Liver (tissue), 9 donors: ENCODE measurements around the gene PARP15. TPM values are rescaled to one million over a fixed set of nuclear protein-coding genes. Genes with fewer than 3 reads are reported as not detected.

ENCODE experiments used
- DNase-seq: peaks from one replicate; pipeline ENCODE4 v3.0.0-alpha.2; 2017; ENCODE audit warnings: low spot score
- H3K27ac ChIP-seq, 2 donors: one replicate each; pipeline ENCODE4 v1.7.0; 2013; ENCODE audit warnings: inconsistent platforms in 2 of 2, low read length in 2 of 2, control low read depth in 1 of 2, low read depth in 1 of 2, mild to moderate bottlenecking in 1 of 2
- H3K27me3 ChIP-seq, 4 donors: one replicate each; pipeline versions ENCODE4 v1.6.1 to v1.7.0; 2013; ENCODE audit warnings: low read length in 3 of 4, inconsistent platforms in 1 of 4, mild to moderate bottlenecking in 1 of 4, moderate library complexity in 1 of 4; ENCODE audit not compliant: control insufficient read depth in 4 of 4, insufficient read depth in 4 of 4
- H3K36me3 ChIP-seq, 4 donors: one replicate each; pipeline versions ENCODE4 v1.6.1 to v1.7.0; 2013; ENCODE audit warnings: low read length in 3 of 4, mild to moderate bottlenecking in 3 of 4, low read depth in 1 of 4, moderate library complexity in 1 of 4; ENCODE audit not compliant: control insufficient read depth in 4 of 4, insufficient read depth in 3 of 4
- H3K4me1 ChIP-seq, 4 donors: one replicate each; pipeline versions ENCODE4 v1.6.1 to v1.7.0; 2013; ENCODE audit warnings: low read length in 3 of 4, mild to moderate bottlenecking in 3 of 4, moderate library complexity in 1 of 4; ENCODE audit not compliant: control insufficient read depth in 4 of 4, insufficient read depth in 4 of 4
- H3K4me3 ChIP-seq, 3 donors: one replicate each; pipeline versions ENCODE4 v1.6.1 to v1.7.0; 2013; ENCODE audit warnings: low read length in 3 of 3, control low read depth in 1 of 3, low read depth in 1 of 3, mild to moderate bottlenecking in 1 of 3
- H3K9ac ChIP-seq, 2 donors: one replicate each; pipeline ENCODE4 v1.7.0; 2013; ENCODE audit warnings: low read length in 2 of 2, mild to moderate bottlenecking in 2 of 2, moderate library complexity in 2 of 2, control low read depth in 1 of 2, low read depth in 1 of 2
- H3K9me3 ChIP-seq, 4 donors: one replicate each; pipeline versions ENCODE4 v1.6.1 to v1.7.0; 2013; ENCODE audit warnings: low read length in 3 of 4; ENCODE audit not compliant: control insufficient read depth in 4 of 4
- EGR1 ChIP-seq, 2 donors: IDR thresholded peaks; 2 replicates each; pipeline ENCODE4 v1.6.1; 2016 to 2018; ENCODE audit warnings: antibody characterized with exemption in 2 of 2, low read depth in 2 of 2
- FOXA1 ChIP-seq: IDR thresholded peaks from 2 replicates; pipeline ENCODE4 v1.6.1; 2016; ENCODE audit warnings: antibody characterized with exemption
- FOXA2 ChIP-seq: IDR thresholded peaks from 2 replicates; pipeline ENCODE4 v1.6.1; 2016; ENCODE audit warnings: antibody characterized with exemption
- HNF4G ChIP-seq: IDR thresholded peaks from 2 replicates; pipeline ENCODE4 v1.6.1; 2016; ENCODE audit warnings: antibody characterized with exemption
- JUND ChIP-seq, 2 donors: IDR thresholded peaks; 2 replicates each; pipeline ENCODE4 v1.6.1; 2016; ENCODE audit warnings: antibody characterized with exemption in 2 of 2
- RAD21 ChIP-seq, 2 donors: IDR thresholded peaks; 2 replicates each; pipeline ENCODE4 v1.6.1; 2016; ENCODE audit warnings: antibody characterized with exemption in 2 of 2, mild to moderate bottlenecking in 2 of 2
- RXRA ChIP-seq, 2 donors: IDR thresholded peaks; 2 replicates each; pipeline ENCODE4 v1.6.1; 2017 to 2018; ENCODE audit warnings: antibody characterized with exemption in 2 of 2, mild to moderate bottlenecking in 1 of 2
- TAF1 ChIP-seq: conservative IDR thresholded peaks from 2 replicates; pipeline ENCODE4 v1.6.1; 2016; ENCODE audit warnings: antibody characterized with exemption, mild to moderate bottlenecking
- YY1 ChIP-seq: IDR thresholded peaks from 2 replicates; pipeline ENCODE4 v1.6.1; 2016; ENCODE audit warnings: antibody characterized with exemption, mild to moderate bottlenecking
- WGBS: extraction: QIAGEN DNeasy Blood & Tissue Kit; methylation state at CpG from one replicate; pipeline ENCODE4 v1.1.7; 2013; 5-methylcytosine and 5-hydroxymethylcytosine counted together
- polyA plus RNA-seq, 2 donors: library from polyadenylated mRNA; stranded (reverse) in 1 of 2; unstranded in 1 of 2; fragments of 200-250 nt in 1 of 2; fragments of >200 nt in 1 of 2; fragmentation: Nextera tagmentation in 1 of 2; extraction: Ambion mirVana in 1 of 2; gene quantifications; one replicate each; pipeline versions ENCODE4 v1.2.1 to v1.2.3, GENCODE V29; 2013 to 2015
- total RNA-seq, 2 donors: library from RNA; depleted of rRNA; stranded (reverse); fragments of >200 nt; gene quantifications; one replicate each; pipeline ENCODE4 v1.2.3, GENCODE V29; 2014
- TF ChIP-seq, protein P1 (sequence below): fragments of 150-350 bp; IDR thresholded peaks from 2 replicates; pipeline ENCODE4 v1.5.1; 2017; ENCODE audit warnings: improper control_type of control experiment, low read depth, low read length; ENCODE audit not compliant: missing input control
- TF ChIP-seq, protein P2 (sequence below): IDR thresholded peaks from 2 replicates; pipeline ENCODE4 v1.6.1; 2016; ENCODE audit warnings: antibody characterized with exemption
- TF ChIP-seq, protein P3 (sequence below): IDR thresholded peaks from 2 replicates; pipeline ENCODE4 v1.6.1; 2016; ENCODE audit warnings: antibody characterized with exemption
- TF ChIP-seq, protein P4 (sequence below): IDR thresholded peaks from 2 replicates; pipeline ENCODE4 v1.6.1; 2016; ENCODE audit warnings: antibody characterized with exemption, mild to moderate bottlenecking
- TF ChIP-seq, protein P5 (sequence below): IDR thresholded peaks from 2 replicates; pipeline ENCODE4 v1.6.1; 2016; ENCODE audit warnings: antibody characterized with exemption
- donor health status: healthy.
- donor health status: healthy.
- donor health status: healthy.
- donor health status: healthy.
- donor health status: healthy.

Gene PARP15
- total and polyA plus RNA-seq, 4 donors: 0.28 to 3.3 (median 2.5) TPM

DNA sequence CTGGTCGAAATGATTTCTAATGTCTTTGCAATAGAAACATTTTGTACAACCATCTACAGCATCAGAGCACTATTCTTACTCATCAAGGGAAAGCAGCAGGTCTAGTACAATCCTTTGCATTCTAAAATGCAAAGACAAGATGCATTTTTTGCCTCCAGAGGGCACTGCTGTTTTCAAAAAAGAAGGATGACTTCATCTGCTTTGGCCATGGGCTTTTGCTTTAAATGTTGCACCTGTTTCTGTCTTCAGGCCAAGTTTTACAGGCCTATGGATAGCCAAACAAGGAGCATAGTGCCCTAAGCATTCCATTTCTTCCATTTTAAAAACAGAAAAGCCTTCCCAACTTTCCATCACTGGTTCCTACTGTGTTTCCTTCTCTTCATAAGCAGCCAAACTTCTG, 16.8 kb upstream of the PARP15 start:
- Histone ChIP-seq H3K4me1 (peaks cover 3 to 44% (median 10%) of the 10 kb centered on the region in 4 donors), H3K9ac (no peak overlapping the region), H3K27me3 (no peaks in the 10 kb centered on the region), H3K4me3 (no peak overlapping the region), H3K27ac (peak overlapping the region in 1 of 2 donors; percentile 44), H3K9me3 (no peaks in the 10 kb centered on the region), H3K36me3 (peaks cover 8 to 28% (median 24%) of the 10 kb centered on the region in 4 donors)
- TF ChIP-seq, protein P1, sequence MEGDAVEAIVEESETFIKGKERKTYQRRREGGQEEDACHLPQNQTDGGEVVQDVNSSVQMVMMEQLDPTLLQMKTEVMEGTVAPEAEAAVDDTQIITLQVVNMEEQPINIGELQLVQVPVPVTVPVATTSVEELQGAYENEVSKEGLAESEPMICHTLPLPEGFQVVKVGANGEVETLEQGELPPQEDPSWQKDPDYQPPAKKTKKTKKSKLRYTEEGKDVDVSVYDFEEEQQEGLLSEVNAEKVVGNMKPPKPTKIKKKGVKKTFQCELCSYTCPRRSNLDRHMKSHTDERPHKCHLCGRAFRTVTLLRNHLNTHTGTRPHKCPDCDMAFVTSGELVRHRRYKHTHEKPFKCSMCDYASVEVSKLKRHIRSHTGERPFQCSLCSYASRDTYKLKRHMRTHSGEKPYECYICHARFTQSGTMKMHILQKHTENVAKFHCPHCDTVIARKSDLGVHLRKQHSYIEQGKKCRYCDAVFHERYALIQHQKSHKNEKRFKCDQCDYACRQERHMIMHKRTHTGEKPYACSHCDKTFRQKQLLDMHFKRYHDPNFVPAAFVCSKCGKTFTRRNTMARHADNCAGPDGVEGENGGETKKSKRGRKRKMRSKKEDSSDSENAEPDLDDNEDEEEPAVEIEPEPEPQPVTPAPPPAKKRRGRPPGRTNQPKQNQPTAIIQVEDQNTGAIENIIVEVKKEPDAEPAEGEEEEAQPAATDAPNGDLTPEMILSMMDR: peak; percentile 67
- no peak for TF ChIP-seq HNF4G
- TF ChIP-seq, protein P2, sequence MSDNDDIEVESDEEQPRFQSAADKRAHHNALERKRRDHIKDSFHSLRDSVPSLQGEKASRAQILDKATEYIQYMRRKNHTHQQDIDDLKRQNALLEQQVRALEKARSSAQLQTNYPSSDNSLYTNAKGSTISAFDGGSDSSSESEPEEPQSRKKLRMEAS: peak; percentile 59
- TF ChIP-seq, protein P3, sequence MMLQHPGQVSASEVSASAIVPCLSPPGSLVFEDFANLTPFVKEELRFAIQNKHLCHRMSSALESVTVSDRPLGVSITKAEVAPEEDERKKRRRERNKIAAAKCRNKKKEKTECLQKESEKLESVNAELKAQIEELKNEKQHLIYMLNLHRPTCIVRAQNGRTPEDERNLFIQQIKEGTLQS: peak; percentile 22
- peak; percentile 56 to 65 for TF ChIP-seq JUND (IDR thresholded peaks at IDR 0.05)
- peak; percentile 58 for TF ChIP-seq YY1
- no peak for TF ChIP-seq FOXA1
- TF ChIP-seq RAD21 (IDR thresholded peaks at IDR 0.05): peak; percentile 87 to 89
- 91% methylated on average over 1 of the region's 1 CpG for WGBS
- DNase-seq: peak; percentile 49

DNA sequence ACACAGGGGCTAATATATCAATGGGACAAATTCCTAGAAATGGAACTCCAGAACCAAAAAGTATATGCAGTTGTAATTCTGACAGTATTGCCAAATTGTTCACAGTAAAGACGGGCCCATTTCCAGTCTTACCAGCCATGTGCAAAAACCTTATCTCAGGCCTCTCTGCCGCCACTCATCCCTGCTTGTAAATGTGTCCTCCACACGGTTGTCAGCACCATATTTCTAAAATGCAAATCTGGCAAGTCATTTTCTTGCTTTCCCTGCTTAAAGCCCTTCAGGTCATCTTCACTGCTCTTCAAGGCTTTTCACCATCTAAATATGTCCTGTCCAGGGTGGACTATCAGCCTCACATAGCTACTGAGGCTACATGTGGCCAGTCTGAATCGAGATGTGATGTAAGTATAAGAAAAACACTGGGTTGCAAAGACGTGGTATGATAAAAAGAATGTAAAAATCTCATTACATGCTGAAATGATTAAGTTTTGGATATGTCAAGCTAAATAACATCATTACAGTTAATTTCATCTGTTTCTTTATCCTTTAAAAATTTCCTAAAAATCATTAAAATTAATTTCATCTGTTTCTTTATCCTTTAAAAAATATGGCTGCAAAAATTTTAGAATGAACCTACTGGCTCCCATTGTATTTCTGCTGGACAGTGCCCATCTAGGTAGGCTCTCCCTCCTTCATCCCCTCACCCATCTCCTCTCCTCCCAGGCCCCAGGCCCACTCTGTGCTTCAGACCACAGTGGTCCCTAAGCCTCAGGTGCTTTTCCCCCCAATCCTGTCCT, 14.3 kb upstream of the PARP15 start:
- Histone ChIP-seq H3K9me3 (no peaks in the 10 kb centered on the region), H3K27me3 (no peaks in the 10 kb centered on the region), H3K36me3 (peaks cover 2 to 19% (median 15%) of the 10 kb centered on the region in 4 donors), H3K4me1 (peaks cover 11 to 61% (median 24%) of the 10 kb centered on the region in 4 donors), H3K4me3 (peak overlapping the region; percentile 81 to 85 (median 84)), H3K27ac (peak overlapping the region; percentile 94 to 99), H3K9ac (peak overlapping the region; percentile 82 to 96)
- 39% methylated on average over 5 of the region's 5 CpGs for WGBS
- DNase-seq: no peak
- TF ChIP-seq EGR1 (IDR thresholded peaks at IDR 0.05; ENCODE audit: low read depth in 2 of 2): no peak
- TF ChIP-seq, protein P4, sequence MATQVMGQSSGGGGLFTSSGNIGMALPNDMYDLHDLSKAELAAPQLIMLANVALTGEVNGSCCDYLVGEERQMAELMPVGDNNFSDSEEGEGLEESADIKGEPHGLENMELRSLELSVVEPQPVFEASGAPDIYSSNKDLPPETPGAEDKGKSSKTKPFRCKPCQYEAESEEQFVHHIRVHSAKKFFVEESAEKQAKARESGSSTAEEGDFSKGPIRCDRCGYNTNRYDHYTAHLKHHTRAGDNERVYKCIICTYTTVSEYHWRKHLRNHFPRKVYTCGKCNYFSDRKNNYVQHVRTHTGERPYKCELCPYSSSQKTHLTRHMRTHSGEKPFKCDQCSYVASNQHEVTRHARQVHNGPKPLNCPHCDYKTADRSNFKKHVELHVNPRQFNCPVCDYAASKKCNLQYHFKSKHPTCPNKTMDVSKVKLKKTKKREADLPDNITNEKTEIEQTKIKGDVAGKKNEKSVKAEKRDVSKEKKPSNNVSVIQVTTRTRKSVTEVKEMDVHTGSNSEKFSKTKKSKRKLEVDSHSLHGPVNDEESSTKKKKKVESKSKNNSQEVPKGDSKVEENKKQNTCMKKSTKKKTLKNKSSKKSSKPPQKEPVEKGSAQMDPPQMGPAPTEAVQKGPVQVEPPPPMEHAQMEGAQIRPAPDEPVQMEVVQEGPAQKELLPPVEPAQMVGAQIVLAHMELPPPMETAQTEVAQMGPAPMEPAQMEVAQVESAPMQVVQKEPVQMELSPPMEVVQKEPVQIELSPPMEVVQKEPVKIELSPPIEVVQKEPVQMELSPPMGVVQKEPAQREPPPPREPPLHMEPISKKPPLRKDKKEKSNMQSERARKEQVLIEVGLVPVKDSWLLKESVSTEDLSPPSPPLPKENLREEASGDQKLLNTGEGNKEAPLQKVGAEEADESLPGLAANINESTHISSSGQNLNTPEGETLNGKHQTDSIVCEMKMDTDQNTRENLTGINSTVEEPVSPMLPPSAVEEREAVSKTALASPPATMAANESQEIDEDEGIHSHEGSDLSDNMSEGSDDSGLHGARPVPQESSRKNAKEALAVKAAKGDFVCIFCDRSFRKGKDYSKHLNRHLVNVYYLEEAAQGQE: peak; percentile 33
- TF ChIP-seq YY1: no peak
- TF ChIP-seq, protein P5, sequence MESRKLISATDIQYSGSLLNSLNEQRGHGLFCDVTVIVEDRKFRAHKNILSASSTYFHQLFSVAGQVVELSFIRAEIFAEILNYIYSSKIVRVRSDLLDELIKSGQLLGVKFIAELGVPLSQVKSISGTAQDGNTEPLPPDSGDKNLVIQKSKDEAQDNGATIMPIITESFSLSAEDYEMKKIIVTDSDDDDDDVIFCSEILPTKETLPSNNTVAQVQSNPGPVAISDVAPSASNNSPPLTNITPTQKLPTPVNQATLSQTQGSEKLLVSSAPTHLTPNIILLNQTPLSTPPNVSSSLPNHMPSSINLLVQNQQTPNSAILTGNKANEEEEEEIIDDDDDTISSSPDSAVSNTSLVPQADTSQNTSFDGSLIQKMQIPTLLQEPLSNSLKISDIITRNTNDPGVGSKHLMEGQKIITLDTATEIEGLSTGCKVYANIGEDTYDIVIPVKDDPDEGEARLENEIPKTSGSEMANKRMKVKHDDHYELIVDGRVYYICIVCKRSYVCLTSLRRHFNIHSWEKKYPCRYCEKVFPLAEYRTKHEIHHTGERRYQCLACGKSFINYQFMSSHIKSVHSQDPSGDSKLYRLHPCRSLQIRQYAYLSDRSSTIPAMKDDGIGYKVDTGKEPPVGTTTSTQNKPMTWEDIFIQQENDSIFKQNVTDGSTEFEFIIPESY: no peak
- TF ChIP-seq, protein P1: no peak
- no peak for TF ChIP-seq HNF4G
- TF ChIP-seq JUND (IDR thresholded peaks at IDR 0.05): no peak
- TF ChIP-seq RXRA (IDR thresholded peaks at IDR 0.05): no peak
- TF ChIP-seq RAD21 (IDR thresholded peaks at IDR 0.05): peak in 1 of 2 donors; percentile 6
- TF ChIP-seq TAF1: no peak
- TF ChIP-seq FOXA1: no peak
- TF ChIP-seq FOXA2: no peak
- TF ChIP-seq, protein P3: no peak
